HG03342 (cell line): ENCODE measurements around the gene YBX2.
A peak's percentile ranks its signal among the peaks of the same experiment; 100 is the strongest.

Experiments used
- ATAC-seq: cut with Tn5 transposase; IDR thresholded peaks from one replicate; pipeline ENCODE4 v1.9.1; 2021; ENCODE audit warnings: mild to moderate bottlenecking, moderate library complexity; ENCODE audit not compliant: unreplicated experiment

The YBX2 gene

DNA sequence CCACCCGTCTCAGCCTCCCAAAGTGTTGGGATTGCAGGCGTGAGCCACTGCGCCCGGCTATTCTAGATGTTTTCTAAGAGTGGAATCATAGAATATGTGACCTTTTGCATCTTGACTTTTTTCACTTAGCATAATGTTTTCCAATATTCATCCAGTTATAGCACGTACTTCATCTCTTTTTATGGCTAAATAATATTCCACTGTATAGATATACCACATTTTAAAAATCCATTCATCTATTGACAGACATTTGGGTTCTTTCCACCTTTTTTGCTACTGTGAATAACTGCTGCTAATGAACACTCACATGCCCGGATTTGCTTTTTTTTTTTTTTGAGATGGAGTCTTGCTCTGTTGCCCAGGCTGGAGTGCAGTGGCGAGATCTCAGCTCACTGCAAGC, 9.7 kb upstream of the YBX2 start:
- ATAC-seq, result no peak

- ATAC-seq, result no peak
Measured at GRCh38 chr17:7296189-7296861, 1.9 kb upstream of the YBX2 start.

- no peak for ATAC-seq
Measured at GRCh38 chr17:7295230-7296180, 1.1 kb upstream of the YBX2 start.

DNA sequence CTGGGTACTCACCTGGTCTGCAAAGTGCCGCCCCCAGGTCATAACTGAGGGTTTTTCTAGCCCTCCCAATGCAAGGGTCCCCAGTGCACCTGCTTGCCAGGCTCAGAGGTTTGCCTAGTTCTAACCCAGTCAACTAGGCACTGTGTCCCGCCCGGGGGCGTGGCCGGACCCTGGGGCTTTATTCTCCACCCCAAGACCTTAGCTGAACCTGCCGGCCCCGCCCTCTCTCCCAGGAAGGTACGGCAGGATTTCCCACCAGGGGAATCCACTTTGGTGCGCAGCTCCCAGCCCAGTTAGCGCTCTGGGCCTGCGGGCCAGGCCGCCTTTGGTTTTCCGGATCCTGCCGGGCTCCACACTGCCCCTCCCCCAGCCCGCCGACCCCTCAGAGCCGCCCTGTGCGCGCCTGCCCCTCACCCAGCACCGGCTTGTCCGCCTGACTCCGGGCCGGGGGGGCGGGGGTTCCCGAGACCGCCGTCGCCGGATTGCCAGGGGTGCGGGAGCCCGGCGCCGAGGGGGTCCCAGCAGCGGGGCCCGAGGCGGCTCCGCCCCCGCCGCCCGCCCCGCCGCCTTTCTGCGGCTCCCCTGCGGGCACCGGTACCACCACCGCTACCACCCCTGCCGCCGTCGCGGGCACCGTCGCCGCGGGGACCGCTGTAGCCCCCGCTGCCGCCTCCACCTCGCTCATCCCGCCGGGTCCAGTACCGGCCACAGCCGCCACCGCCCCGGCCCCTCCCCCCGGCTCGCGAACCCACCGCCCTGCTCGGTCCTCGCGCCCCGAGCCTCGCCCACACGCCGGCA, 424 bp downstream of the YBX2 start:
- no peak for ATAC-seq

DNA sequence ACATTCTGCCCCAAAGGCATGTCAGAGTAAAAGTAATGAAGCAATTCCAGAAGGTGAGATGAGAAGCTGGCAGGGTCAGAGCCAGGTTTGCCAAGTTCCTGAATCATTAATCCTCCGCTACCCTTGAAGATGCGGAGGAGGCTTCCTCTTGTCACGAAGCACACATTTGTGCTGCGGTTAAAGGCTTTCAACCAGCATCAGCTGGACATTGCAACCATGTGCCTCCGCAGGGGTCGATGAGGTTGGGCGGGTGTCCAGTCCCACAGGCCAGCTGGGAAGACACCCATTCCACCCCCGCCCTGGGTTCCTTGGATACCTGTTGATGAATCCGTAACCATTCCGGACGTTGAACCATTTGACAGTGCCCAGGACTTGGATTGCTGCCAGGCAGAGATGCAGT, 1.3 kb downstream of the YBX2 start:
- no peak for ATAC-seq

GRCh38 chr17:7292729-7293128, 1.7 kb downstream of the YBX2 start:
- ATAC-seq, result no peak

DNA sequence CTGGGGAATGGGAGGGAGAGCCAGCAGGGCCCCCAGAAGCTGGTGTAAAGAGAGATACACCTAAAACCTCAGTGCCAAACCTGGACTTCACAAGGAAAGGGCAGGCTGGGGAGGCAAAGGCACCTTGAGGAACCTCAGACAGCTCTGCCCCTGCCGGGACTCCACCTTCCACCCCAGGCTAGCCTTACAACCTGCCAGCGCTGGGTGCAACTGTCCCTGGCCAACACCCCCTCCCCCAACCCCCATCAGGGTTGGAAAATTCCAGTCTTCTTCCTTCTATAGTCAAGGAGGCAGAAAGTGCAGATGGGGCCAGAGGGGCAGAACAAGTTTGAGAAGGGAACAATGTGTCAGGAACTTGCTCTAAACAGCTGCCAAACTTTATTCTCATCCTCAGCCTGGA, 2.2 kb downstream of the YBX2 start:
- ATAC-seq, result no peak

DNA sequence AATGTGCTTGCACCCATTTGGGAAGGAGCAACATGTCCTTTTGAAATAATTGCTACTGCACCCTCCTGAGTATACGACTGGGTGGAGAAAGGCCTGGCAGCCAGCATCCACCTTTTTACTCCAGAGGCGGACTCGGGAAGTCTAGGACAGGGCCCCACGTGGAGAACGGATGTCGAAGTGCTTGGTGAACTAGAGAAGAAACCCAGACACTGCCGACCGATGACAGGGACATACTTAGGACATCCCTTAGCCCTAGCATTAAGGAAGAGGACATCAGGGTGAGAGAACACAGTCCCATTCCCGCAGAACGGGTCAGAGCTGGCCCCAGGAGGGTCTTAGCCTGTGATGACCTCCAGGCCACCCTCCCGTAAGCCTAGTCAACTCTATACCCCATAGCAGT, 3.8 kb downstream of the YBX2 start:
- no peak for ATAC-seq

DNA sequence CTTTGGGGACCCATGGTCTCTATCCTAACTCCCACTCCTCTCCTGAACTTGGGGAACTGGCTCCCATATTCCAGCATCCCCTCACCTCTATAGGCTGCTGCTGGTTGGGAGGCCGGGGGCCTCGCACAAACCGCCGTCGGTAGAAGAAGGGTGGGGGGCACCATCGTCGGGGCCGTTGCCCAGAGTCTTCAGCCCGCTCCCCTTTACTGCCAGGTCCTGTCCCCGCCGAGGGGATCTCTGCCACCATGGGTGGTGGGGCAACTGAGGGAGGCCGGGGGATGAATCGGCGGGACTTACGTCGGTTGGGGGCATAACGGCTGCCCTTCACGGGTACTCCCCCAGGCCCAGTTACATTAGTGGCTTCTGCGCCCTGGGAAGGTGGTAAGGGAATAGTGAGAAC, 4.3 kb downstream of the YBX2 start:
- no peak for ATAC-seq

GRCh38 chr17:7289256-7290032, 5.0 kb downstream of the YBX2 start:
- no peak for ATAC-seq

- no peak for ATAC-seq
Measured at GRCh38 chr17:7285679-7286078, 8.8 kb downstream of the YBX2 start.

DNA sequence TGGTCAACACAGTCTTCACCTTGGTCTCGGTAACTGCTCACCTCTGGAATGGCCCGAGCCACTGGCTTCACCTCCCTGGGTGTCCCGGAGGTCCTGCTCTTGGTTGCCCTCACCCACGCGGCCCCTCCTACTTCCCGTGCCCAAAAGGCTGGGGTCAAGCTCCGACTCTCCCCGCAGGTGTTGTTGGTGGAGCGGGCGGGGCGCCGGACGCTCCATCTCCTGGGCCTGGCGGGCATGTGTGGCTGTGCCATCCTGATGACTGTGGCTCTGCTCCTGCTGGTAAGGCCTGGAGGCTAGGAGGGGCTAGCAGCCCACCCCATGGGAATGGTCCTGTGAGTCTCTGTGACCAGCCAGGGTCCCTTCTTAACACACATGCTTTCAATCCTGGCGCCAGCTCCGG, 9.5 kb downstream of the YBX2 start:
- no peak for ATAC-seq

DNA sequence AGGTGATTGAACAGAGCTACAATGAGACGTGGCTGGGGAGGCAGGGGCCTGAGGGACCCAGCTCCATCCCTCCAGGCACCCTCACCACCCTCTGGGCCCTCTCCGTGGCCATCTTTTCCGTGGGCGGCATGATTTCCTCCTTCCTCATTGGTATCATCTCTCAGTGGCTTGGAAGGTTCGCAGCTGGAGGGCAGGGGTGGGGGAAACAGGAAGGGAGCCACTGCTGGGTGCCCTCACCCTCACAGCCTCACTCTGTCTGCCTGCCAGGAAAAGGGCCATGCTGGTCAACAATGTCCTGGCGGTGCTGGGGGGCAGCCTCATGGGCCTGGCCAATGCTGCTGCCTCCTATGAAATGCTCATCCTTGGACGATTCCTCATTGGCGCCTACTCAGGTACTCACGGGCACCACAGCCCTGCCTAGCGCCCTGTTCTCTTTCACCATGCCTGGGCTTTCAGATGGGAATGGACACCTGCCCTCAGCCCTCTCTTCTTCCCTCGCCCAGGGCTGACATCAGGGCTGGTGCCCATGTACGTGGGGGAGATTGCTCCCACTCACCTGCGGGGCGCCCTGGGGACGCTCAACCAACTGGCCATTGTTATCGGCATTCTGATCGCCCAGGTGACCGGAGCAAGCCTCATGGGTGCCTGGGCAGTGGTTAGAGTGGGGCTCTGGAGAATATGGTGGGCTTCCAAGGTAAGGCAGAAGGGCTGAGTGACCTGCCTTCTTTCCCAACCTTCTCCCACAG, 10.8 kb downstream of the YBX2 start:
- no peak for ATAC-seq

- ATAC-seq, result no peak
Measured at GRCh38 chr17:7282752-7283321, 11.6 kb downstream of the YBX2 start.

GRCh38 chr17:7281953-7282751, 12.3 kb downstream of the YBX2 start:
- ATAC-seq, result no peak

GRCh38 chr17:7281074-7281952, 13.1 kb downstream of the YBX2 start, which contains the start of gene SLC2A4:
TSS of gene SLC2A4 (plus strand) at chr17:7281718. CDS start at chr17:7281935, 217 bp downstream.
- peak; percentile 63 for ATAC-seq

GRCh38 chr17:7280519-7281073, 13.8 kb downstream of the YBX2 start:
- ATAC-seq, result peak; percentile 61
